GM19463 (cell line): ENCODE measurements around the gene DRD3.

Experiments used
- ATAC-seq: cut with Tn5 transposase; IDR thresholded peaks from one replicate; pipeline ENCODE4 v1.9.1; 2021; ENCODE audit warnings: mild to moderate bottlenecking, moderate library complexity; ENCODE audit not compliant: unreplicated experiment

DRD3 gene

DNA sequence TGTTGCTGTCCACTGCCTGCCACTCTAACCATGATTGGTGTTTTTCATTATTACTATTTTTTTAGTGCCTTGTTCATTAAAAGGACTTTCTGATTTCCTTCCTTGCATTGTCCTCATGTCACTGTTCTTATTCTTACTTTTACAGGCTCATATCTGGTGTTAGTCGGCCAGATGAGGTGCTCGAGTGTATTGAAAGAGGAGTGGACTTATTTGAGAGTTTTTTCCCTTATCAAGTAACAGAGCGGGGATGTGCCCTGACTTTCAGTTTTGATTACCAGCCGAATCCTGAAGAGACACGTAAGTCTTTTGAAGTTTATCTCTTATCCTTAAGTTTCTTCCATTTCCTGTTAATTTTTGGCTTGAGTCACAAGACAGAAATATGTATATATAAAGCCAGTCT, 99.1 kb downstream of the DRD3 start:
- ATAC-seq: no peak

DNA sequence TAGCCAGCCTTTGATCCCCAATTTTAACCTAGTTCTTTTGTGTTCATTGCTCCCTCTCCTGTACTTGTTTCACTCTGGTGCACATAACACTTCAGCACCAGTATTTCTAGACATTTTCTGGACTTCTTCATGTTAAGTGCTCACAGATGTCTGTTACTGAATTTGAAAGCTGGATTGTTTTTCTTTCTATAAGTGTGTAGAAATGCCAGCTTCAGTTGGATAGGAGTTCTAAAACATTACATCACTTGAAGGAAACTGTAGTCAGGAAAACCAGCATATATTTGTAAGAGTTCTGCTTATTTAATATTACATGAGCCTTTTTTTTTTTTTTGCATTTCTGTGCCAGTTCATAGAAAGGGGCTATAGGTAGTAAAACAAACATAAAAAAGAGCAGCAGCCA, 100.7 kb downstream of the DRD3 start:
- no peak for ATAC-seq
